Inflammatory macrophage treated with lipopolysaccharide for 1 hour (primary cell): ENCODE measurements around the gene R3HDM2.
A peak's percentile ranks its signal among the peaks of the same experiment; 100 is the strongest.

Source experiments
- DNase-seq, 2 donors: peaks; one replicate each; pipeline ENCODE4 v3.0.0-alpha.2; 2020 to 2022

R3HDM2 gene

DNA sequence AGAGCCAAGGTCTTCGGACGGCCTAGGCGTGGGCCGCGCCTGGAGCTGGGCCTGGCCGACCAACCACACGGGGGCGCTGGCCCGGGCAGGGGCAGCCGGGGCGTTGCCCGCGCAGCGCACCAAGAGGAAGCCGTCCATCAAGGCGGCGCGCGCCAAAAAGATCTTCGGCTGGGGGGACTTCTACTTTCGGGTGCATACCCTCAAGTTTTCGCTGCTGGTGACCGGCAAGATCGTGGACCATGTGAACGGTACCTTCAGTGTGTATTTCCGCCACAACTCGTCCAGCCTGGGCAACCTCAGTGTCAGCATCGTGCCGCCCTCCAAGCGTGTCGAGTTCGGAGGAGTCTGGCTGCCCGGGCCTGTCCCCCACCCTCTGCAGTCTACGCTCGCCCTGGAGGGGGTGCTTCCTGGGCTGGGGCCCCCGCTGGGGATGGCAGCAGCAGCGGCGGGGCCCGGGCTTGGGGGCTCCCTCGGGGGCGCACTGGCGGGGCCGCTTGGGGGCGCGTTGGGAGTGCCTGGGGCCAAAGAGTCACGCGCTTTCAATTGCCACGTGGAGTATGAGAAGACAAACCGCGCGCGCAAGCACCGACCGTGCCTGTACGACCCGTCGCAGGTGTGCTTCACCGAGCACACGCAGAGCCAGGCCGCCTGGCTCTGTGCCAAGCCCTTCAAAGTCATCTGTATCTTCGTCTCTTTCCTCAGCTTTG lies 205.7 kb downstream of the R3HDM2 start:
- peak; percentile 57 to 84 for DNase-seq

DNA sequence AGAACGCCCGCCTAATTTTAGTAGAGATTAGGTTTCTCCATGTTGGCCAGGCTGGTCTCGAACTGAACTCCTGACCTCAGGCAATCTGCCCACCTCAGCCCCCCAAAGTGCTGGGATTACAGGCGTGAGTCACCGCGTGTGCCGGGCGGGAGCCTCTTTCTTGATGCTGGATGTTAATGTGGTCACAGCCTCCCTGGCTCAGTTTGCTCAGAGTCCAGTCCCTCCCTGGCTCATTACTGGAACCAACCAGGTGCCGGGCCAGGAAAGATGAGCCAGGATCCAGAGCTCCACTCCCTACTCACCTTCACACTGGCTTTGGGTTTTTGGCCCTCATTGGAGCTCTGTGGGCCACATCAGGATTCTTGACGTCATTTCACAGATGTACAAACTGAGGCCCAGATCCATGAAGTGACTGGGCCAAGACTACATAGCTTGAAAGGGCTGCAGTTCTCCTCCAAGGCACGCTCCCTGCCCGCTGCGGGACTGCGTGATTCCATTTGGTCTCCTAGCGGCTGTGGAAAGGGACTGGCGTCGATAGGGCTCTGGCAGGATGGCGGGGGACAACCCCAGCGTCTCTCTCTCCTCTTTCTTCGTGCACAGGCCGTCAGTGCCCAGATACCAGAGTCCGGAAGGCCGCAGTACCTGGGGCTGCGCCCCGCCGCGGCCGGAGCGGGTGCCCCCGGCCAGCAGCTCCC lies 206.4 kb downstream of the R3HDM2 start:
- no peak for DNase-seq

DNA sequence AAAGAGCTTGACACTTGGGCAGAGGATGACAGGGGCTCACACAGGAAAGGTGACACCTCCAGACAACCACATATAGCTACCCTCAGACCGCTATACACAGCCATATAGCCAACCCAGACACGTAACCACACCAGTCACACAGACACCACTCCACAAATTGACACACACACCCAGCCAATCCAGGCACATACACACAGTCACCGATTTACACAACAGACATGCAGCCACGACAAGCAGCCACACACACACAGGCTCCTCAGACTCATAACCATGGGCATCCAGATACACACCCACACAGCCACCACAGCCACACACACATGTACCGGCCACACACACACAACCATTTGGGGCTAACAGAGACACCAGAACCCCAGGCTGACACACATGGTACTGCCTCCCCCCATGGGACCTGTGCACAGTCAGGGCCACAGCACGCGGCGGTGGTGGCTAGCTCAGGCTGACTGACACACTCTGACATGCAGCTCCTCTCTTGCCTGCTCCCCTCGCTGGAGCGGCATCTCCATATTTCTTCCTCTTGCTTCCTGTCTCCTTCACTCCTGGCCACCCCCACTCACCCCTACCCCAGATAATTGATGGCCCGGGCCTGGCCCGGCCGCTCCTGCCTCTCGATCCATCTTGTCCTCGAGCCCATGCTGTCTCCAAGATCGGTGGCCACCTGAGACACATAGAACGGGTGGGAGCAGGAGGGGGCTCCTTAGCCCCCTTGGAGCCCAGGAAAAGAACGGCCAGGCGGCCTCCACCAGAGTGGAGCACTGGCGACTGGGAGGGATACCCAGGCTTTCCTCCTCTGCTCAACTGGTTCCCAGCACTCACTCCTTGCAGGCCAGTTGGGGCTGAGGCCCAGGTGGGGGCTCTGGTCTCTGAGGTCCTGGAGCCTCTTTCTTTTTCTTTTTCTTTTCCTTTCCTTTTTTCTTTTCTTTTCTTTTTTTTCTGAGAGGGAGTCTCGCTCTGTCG lies 207.4 kb downstream of the R3HDM2 start:
- no peak for DNase-seq

DNA sequence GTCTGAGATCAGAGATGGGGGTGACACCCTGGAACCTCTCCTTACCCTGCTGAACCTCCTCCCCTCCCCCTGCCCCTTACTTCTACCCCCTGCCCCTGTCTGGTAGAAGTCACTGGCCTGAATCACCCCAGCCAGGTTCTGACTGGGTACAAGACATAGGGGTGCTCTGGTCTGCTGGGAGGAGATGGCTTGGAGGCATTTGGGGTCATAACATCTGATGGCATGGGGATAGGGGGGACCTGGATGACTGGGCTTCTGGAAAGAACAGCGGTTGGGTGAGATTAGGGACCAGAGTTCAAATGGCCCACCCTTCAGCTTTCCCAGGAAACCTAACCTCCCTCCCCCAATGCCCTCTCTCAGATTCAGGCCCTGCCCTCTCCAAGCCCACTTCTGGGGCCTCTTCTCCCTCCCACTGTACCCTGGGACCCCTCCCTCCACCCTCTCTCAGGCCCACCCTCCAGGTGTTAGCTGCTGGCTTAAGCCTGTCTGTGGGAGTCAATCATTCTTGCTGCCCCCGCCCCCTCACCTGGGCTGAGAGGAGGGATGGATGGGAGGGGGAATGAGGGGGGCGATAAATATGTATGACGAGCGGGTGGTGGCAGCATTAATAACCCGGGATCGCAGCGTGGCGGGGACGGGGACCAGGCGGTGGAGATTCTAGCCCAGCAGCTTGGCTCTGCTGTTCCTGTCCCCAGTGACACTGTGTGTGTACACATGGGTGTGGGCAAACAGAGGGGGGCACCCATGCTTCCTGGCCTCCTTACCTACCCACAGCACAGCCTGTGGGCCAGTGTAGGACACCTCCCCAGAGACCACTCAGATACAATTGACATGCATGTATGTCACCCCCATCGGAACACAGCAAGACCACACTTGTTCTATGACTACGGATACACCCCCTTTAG lies 208.3 kb downstream of the R3HDM2 start:
- DNase-seq: no peak

DNA sequence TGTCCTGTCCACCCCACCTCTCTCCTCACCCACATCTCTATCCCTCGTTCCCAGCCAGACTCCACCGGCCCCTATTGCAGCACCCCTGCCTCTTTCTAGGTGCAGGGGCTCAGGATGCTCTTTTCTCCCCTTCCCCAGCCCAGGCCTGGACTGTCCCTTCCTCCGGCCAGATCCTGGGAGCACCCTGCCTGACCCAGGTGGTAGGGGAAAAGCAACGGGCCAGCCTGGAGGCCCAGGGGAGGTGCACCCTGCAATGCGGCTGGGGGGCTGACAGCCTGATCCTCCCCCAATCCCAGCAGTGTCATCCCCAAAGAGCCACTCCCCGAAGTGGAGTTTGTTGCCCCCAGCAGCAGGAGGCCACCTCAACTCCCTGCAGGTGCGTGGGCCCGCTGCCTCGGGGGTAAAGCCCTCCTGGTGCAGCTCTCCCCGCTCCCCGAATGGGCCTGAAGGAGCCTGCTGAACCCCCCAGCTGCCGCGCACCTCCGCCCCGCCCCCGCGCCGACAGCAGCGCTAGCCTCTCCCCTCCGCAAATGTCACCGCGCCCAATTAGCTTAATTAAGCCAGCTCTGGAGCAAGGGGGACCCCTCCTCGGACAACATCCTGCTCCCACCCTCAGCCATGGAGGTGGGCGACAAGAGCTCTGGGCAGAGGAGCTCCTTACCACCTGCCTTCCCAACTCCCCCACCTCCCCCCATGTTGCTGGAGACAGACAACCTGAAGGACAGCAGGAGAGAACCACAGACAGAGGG lies 209.5 kb downstream of the R3HDM2 start:
- no peak for DNase-seq

DNA sequence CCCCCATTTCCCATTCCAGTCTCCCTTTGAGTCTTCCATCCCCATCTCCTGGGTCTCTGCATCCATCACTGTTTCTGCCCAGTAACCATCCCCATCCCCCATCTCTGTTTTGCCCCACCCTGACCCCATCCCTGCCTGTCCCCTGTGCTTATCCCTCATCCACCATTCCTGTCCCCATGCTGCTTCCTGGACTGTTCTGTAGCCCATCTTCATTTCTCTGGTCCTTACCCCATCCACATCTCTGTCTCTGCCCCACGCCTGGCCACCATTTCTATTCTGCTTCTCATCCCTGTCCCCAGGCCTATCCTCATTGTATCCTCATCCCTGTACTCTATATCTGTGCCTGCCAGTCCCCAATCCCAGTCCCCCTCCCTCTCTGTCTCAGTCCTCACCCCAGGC lies 210.1 kb downstream of the R3HDM2 start:
- DNase-seq: no peak

DNA sequence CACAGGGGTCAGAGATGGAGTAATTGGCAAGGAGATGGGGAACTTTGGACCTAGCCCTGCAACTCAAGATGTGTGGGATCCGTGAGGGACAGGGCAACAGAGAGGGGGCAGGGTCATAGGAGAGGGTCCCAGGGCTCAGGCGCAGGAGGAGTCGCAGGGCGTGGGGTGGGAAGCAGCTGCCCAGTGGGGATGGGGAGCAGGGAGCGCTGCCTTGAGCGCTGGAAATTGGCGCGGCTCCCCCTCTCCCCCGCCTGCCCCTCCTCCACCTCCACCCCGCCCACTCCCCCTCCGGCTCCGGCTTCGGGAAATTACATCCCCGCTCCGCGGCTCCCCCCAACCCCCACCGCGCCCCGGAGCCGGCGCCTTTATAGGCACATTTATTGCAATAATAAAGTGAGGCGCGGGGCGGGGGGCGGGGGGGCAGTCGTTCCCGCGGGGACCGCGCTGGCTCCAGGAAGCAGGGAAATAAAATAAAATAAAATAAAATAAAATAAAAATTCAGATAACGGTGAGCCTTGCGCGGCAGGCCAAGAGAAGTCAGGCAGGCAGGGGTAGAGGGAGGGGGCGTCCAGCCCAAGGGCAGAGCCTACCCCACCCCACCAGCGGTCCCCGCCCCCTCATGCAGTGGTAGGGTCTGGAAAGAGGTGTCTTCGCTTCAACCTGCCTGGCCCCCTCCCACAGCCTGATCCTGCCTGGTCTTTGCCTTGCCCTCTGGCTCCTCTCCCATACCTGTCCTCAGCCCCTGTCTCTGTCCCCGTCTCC lies 210.7 kb downstream of the R3HDM2 start:
- DNase-seq: no peak

DNA sequence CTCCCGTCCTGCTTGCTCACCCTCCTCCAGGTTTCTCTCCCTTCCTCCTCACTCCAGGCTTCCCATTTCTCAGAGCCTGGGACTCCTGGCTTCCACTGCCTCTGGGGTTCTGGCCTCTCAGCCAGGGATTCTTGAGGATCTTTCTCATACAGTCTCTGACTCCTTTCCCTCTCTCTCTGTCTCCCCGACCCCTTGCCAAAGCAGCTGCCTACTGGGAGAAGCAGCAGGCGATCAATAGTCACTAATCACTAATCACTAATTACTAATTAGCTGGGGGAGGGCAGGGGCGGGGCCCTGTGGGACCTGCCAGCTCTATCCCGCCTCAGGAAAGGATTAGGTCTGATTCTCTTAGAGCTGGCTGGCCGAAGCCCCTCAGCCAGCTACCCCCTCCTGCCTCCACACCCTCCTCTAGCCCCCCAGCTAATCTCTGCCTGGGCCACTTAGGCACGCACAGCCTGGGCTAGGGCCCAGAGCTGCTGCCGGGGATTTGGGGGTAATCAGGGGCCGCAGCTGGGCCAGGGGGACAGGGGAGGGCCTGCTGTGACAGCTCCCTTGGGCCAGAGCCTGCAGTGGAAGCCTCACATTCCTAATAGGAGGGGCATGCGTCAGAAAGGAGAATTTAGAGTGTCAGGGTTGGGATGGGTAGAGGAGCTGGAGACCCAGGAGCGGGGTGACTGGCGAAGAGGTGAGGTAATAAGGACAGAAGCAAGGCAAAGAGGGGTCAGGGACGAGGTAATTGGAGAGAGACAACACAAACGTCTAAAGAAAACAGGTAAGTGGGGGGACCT lies 211.4 kb downstream of the R3HDM2 start:
- no peak for DNase-seq

DNA sequence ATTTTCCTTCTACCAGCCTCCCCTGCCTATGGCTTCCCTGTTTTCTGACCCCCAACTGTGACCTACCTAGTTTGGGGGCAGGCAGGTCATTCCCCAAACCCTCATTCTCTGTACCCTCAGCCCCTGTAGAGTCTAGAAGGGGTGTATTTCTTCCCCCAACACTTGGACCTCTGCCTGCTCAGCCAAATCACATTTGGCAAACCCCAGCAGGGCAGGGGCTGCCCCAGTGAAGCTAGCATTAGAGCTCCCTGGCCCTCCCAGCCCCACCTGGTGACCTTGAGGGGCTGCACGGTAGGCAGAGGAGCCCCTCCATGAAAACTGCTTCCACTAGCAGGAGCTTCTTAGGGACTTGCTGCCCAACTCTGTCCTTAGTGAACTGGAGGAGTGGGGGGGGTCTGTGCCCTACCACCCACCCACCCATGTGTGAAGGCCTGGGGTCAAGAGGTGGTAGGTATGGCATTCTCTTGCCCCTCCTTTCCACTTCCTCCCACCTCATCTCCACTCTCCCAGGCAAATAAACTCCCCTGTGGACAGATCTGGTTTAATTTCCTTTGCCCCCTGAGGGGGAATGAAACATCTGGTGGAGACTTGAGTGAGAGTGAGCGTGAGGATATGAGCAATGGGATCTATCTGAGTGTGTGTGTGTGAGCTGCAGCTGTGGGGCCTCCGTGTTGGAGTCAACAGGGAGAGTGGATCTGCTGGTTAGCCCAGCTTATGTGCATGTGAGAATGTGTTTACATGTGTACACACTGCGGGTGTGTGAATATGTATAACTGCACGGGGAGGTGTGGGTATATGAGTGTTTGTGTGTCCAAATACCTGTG lies 212.6 kb downstream of the R3HDM2 start:
- no peak for DNase-seq

DNA sequence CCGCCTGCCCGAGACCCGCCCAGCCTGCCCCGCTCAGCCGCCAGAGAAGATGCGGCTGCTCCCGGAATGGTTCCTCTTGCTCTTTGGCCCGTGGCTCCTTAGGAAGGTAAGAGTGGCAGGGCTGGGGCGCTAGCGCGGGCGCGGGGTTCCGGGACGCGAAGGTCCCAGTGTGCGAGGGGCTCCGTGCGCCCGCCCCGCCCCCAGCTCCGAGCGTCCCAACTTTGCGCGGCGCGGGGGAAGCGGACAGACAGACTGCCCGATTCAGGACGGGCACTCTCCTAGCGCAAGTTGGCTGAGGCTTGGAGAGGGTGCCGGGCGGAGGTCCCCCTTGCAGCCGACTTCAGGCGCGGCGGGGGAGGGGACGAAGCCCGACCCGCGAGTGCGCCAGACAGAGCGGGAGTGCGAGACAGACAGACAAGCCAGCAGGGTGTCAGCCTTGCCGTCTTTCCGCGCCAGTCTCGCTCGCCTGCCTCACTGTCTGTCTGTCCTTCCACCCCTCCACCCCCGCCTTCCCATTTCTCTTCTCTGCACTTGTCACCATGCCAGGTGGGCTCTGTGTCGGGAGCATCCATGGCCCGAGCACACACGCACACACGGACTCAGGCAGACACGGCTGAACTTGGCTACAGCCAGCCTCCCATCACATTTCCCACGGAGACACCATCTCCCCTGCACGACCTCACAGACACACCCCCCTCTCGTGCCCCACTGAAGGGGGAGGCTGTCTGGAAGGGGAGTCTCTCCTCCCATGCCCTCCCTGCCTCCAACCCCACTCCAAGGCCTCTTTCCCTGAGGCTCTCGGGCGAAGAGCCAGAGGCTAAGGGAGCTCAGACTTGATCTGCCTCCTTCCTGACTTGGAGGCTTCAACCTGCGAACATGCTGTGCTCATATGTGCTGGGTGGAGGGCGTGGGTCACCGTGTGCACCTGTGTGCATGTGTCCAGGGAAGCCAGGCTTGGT lies 213.6 kb downstream of the R3HDM2 start:
- DNase-seq: no peak

DNA sequence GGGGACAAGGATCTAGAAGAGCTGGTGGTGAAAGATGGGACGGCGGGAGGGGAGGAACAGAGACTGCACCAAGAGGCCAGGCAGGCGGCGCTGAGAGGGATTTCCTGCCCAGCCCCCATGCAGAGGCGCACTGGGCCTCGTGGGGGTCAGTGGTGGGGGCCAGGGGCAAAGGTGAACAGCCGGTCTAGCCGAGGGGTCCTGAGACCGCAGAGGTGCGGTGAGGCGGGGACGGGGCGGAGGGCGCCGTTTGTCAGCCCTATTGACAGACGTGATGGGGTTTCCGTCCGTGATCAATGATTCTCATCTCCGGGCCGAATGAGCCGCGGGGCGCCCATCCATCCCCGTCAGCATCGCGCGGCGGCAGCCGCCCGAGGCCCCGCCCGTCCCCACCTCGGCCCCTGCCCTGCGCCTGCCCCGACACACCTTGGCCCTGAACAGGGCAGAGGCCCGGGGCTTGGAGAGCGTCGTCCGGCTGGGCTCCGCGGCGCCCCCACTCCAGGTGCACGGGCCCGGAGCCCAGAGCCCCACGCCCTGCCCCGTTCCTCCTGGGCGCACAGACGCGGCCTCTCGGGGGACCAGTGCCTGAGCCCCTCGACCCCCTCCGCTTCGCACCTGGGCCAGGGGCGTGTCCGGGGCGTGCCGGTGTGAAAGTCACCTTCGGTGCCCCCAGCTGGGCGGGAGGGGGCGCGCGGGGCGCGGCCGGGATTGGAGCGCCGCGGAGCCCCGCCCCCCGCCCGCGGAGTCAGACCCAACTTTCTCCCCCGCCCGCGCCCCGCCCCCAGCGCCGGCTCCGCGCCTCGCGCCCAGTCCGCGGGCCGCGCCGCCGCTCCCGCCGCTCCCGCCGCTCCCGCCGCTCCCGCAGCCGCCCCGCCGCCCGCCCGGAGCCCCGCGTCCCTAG lies 214.6 kb downstream of the R3HDM2 start, which contains the start of gene NXPH4:
Gene NXPH4, plus strand, starts transcription at position 781 of the 898 bp plus-strand sequence. CDS start 176 bp downstream, outside the sequence.
- no peak for DNase-seq

DNA sequence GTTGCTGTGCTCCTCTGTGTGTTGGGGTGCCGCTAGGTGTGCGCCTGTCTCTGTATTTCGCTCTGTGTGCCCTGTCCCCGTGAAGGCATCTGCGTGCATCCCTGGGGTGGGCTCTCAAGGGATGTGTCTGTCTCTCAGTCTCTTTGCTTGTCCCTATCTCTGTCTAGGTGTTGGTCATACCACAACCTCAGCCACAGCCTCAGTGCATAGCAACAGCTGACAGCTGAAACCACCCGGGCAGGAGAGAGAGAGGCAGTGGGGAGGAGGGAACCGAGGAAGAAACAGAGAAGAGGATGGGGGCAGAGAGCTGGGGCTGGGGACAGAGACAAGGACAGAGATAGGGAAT lies 215.2 kb downstream of the R3HDM2 start:
- no peak for DNase-seq

DNA sequence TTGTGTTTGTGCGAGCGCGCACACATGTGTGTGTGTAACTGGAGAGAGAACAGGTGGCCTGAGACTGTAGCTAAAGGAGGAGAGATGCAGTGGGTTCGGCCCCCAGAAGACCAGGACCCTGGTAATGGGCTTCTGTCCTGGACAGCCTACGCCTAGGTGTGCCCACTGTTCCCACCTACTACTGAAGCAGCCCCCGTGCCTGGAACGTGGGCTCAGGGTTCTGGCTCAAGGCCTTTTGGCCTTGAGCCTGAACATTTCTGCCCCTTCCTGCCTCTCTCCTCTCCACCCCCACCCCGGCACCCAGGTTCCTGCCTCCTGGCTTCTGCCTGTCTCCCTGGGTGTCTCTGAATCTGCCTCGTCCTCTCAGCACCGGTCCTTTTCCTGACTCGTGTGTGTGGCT lies 215.8 kb downstream of the R3HDM2 start:
- no peak for DNase-seq

DNA sequence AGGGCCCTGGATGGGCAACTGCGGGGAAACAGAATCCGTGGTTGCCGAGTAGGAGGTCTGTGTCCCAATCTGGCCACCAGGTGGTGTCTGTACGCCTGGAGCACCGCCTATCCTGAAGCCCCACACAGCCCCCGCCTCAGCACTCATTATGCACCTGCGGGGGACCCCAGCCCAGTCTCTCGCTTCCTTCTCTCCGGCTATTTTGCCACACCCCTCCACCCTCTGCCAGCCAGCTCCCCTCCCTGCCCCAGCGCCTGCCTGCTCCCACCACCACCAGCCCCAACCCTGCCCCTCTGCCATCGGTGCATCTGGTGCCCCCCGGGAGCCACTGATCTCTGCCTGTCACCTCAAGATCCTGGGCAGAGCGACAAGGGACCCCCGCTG lies 216.5 kb downstream of the R3HDM2 start:
- DNase-seq: peak in 1 of 2 donors; percentile 58

DNA sequence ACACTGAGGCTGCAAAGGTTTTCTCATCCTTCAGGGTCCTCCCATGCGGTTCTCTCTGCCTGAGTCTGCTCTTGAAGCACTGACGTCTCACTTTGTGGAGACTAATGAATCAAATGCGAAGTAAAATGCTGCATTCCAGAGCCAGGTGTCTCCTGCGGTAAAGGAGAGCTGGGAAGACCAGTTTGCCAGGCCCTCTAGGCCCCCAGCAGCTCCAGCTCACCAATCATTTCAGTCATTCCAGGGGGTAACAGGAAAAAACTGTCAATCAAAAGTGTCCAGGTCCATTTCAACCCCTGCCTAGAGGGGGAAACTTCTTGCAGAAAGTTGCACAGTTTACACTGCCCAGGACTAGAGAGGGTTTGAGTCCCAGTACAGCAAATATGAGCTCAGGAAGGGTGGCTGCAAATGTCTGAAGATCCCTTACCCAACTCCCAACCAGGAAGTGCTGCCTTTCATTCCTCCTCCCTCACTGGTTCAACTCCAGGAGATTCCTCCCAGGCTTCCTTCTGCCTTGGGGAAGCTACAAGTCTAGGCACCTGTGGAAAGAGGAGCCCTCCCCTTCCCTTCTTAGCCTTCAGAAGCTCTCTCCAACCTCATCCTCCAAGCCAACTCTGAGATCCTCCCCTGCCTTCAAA lies 217.0 kb downstream of the R3HDM2 start:
- DNase-seq: no peak

DNA sequence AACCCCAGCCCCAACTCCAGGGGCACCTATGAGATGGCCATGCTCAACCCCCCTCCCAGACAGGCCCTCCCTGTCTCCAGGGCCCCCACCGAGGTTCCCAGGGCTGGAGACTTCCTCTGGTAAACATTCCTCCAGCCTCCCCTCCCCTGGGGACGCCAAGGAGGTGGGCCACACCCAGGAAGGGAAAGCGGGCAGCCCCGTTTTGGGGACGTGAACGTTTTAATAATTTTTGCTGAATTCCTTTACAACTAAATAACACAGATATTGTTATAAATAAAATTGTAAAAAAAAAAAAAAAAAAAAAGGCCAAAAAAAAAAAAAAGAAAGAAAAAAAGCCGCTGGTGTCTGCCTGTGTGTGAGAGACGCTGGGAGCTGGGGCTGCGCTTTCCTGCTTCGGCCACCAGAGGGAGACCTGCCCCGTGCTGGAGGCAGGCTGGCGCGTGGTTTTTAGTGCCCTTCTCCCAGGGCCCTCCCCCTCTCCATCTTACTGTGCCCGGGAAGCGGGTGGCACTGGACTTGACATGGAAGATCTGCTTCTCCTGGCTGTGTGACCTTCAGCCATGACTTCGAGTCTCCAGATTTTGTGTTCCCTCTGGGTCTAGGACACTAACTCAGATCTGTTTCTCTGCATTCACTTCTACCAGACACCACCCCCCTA lies 217.7 kb downstream of the R3HDM2 start:
- peak; percentile 58 to 94 for DNase-seq
